Transverse colon (tissue), 3 donors: ENCODE measurements around the gene KLHL13.

Experiments
- EP300 ChIP-seq: sonication (generic); formaldehyde crosslinking; IDR thresholded peaks from one replicate; pipeline ENCODE4 v1.6.1; 2017; ENCODE audit warnings: antibody characterized with exemption, low read depth
- TF ChIP-seq, protein P1 (sequence below), 5 experiments: fragments of 200-600 bp in 3 of 5; fragments of 450-650 bp in 2 of 5; sonication (generic) in 3 of 5; IDR thresholded peaks; 1 replicate in 2 of 5; 2 replicates in 3 of 5; pipeline ENCODE4 v1.5.1; 2016 to 2017; ENCODE audit warnings: antibody characterized with exemption in 5 of 5, inconsistent platforms in 3 of 5, mild to moderate bottlenecking in 2 of 5, moderate library complexity in 1 of 5

DNA sequence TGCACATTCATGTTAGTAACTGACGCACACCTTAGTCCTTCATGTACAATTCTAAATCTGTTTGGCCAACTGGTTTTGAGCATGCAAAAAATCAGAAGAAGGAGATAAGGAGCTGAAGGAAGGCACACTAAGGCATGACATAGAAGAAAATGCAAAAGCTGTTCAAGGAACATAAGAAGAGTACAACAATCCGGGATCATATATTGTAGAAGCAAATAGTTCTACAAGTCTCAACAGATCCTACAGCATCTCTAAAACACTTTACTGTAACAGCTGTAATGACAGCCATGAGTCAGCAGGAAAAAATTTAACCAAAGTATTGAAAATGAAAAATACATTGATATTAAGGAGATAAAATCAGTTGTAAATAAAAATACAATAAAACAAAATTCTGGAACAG is 57.7 kb downstream of the KLHL13 start:
- TF ChIP-seq, protein P1, sequence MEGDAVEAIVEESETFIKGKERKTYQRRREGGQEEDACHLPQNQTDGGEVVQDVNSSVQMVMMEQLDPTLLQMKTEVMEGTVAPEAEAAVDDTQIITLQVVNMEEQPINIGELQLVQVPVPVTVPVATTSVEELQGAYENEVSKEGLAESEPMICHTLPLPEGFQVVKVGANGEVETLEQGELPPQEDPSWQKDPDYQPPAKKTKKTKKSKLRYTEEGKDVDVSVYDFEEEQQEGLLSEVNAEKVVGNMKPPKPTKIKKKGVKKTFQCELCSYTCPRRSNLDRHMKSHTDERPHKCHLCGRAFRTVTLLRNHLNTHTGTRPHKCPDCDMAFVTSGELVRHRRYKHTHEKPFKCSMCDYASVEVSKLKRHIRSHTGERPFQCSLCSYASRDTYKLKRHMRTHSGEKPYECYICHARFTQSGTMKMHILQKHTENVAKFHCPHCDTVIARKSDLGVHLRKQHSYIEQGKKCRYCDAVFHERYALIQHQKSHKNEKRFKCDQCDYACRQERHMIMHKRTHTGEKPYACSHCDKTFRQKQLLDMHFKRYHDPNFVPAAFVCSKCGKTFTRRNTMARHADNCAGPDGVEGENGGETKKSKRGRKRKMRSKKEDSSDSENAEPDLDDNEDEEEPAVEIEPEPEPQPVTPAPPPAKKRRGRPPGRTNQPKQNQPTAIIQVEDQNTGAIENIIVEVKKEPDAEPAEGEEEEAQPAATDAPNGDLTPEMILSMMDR (IDR thresholded peaks at IDR 0.05), result no peak
- no peak for TF ChIP-seq EP300
